IMR-90 (cell line): ENCODE data around the gene FRMD4B. TPM values are rescaled to one million over a fixed set of nuclear protein-coding genes. Genes with fewer than 3 reads are reported as not detected.

Experiments used
- ATAC-seq: fragments of 200-7000 bp; cut with Tn5 transposase; 2 replicates; pipeline ENCODE4 v1.9.1; 2020; ENCODE audit warnings: low read depth, mild to moderate bottlenecking, moderate library complexity
- BruUV-seq: library from RNA; stranded (reverse); fragments of 400-500 nt; replicated peaks from 2 replicates; lab custom pipeline; 2021; lab: Mats Ljungman, UMichigan
- CTCF ChIA-PET: fragments of 300-600 bp; formaldehyde crosslinking; extraction: SDS; loops from one replicate; lab custom pipeline; 2021; ENCODE audit warnings: antibody characterized with exemption; lab: Yijun Ruan, JAX
- POLR2A ChIA-PET: fragments of 300-600 bp; sonication (Branson Sonifier 250); formaldehyde crosslinking; loops from one replicate; lab custom pipeline; 2022; ENCODE audit warnings: antibody characterized with exemption; ENCODE audit not compliant: unreplicated experiment; lab: Charles Lee
- DNase-seq: peaks from one replicate; pipeline ENCODE4 v3.0.0; 2013
- H2AFZ ChIP-seq: replicated peaks from 2 replicates; pipeline ENCODE3; 2013; ENCODE audit warnings: low read length, mild to moderate bottlenecking; ENCODE audit not compliant: poor library complexity
- H2AK5ac ChIP-seq: 2 replicates; pipeline ENCODE4 v1.6.1; 2013; ENCODE audit warnings: low read depth, low read length, inconsistent platforms
- H2AK9ac ChIP-seq: replicated peaks from 2 replicates; pipeline ENCODE3; 2013; ENCODE audit warnings: mild to moderate bottlenecking, low read depth, low read length, moderate library complexity; ENCODE audit not compliant: poor library complexity
- H2BK120ac ChIP-seq: 2 replicates; pipeline ENCODE4 v1.6.1; 2013; ENCODE audit warnings: low read depth, low read length, inconsistent platforms
- H2BK15ac ChIP-seq: 3 replicates; pipeline ENCODE4 v1.6.1; 2013; ENCODE audit warnings: low read depth, low read length, inconsistent platforms
- H2BK20ac ChIP-seq: 2 replicates; pipeline ENCODE4 v1.6.1; 2013; ENCODE audit warnings: low read depth, mild to moderate bottlenecking, inconsistent platforms, low read length, moderate library complexity
- H2BK5ac ChIP-seq: 2 replicates; pipeline ENCODE4 v1.6.1; 2013; ENCODE audit warnings: mild to moderate bottlenecking, low read depth, low read length, inconsistent platforms; ENCODE audit not compliant: poor library complexity, severe bottlenecking
- H3K14ac ChIP-seq: replicated peaks from 2 replicates; pipeline ENCODE4 v1.6.1; 2013; ENCODE audit warnings: low read depth, low read length, inconsistent platforms
- H3K18ac ChIP-seq: 2 replicates; pipeline ENCODE4 v1.6.1; 2013; ENCODE audit warnings: low read depth, low read length, control low read depth
- H3K23ac ChIP-seq: 2 replicates; pipeline ENCODE4 v1.6.1; 2013; ENCODE audit warnings: low read depth, low read length, inconsistent platforms
- H3K27ac ChIP-seq: 2 replicates; pipeline ENCODE4 v1.5.1; 2013; ENCODE audit warnings: mild to moderate bottlenecking, control low read depth, low read length; ENCODE audit not compliant: insufficient read depth
- H3K27me3 ChIP-seq: 2 replicates; pipeline ENCODE4 v1.6.1; 2013; ENCODE audit warnings: low read length; ENCODE audit not compliant: control insufficient read depth, insufficient read depth
- H3K36me3 ChIP-seq: 2 replicates; pipeline ENCODE4 v1.6.1; 2013; ENCODE audit warnings: low read length, mixed read lengths; ENCODE audit not compliant: control insufficient read depth, insufficient read depth
- H3K4ac ChIP-seq: 2 replicates; pipeline ENCODE4 v1.6.1; 2013; ENCODE audit warnings: low read depth, low read length, inconsistent platforms
- H3K4me1 ChIP-seq: 2 replicates; pipeline ENCODE4 v1.6.1; 2013; ENCODE audit warnings: low read length, mixed read lengths; ENCODE audit not compliant: control insufficient read depth, insufficient read depth
- H3K4me2 ChIP-seq: 2 replicates; pipeline ENCODE4 v1.6.1; 2013; ENCODE audit warnings: low read depth, mild to moderate bottlenecking, control low read depth, low read length, moderate library complexity
- H3K4me3 ChIP-seq: 2 replicates; pipeline ENCODE4 v1.5.1; 2013; ENCODE audit warnings: low read depth, mild to moderate bottlenecking, control low read depth, low read length, moderate library complexity; ENCODE audit not compliant: insufficient read depth
- H3K56ac ChIP-seq: 2 replicates; pipeline ENCODE4 v1.6.1; 2013; ENCODE audit warnings: low read length, inconsistent platforms; ENCODE audit not compliant: insufficient read depth; ENCODE audit errors: extremely low read depth
- H3K79me1 ChIP-seq, 2 experiments: 2 replicates each; pipeline ENCODE4 v1.6.1; 2013; ENCODE audit warnings: low read length in 2 of 2, inconsistent platforms in 1 of 2, low read depth in 1 of 2
- H3K9ac ChIP-seq: 2 replicates; pipeline ENCODE4 v1.6.1; 2013; ENCODE audit warnings: low read depth, low read length, control low read depth
- H3K9me1 ChIP-seq: 2 replicates; pipeline ENCODE4 v1.6.1; 2013; ENCODE audit warnings: low read length, inconsistent platforms; ENCODE audit not compliant: insufficient read depth
- H3K9me3 ChIP-seq: 2 replicates; pipeline ENCODE4 v1.6.1; 2013; ENCODE audit warnings: low read length; ENCODE audit not compliant: control insufficient read depth, insufficient read depth
- H4K20me1 ChIP-seq: 2 replicates; pipeline ENCODE4 v1.6.1; 2013; ENCODE audit warnings: low read length, inconsistent platforms; ENCODE audit not compliant: insufficient read depth
- H4K5ac ChIP-seq: 2 replicates; pipeline ENCODE4 v1.6.1; 2013; ENCODE audit warnings: mild to moderate bottlenecking, low read depth, low read length, control low read depth
- H4K8ac ChIP-seq, 2 experiments: 2 replicates each; pipeline ENCODE4 v1.6.1; 2013; ENCODE audit warnings: low read depth in 2 of 2, low read length in 2 of 2, control low read depth in 1 of 2, inconsistent platforms in 1 of 2
- H4K91ac ChIP-seq: 2 replicates; pipeline ENCODE4 v1.6.1; 2013; ENCODE audit warnings: low read depth, low read length, inconsistent platforms; ENCODE audit not compliant: insufficient read depth
- CEBPB ChIP-seq: IDR thresholded peaks from 2 replicates; pipeline ENCODE4 v1.6.1; 2012; ENCODE audit warnings: low read depth, low read length, improper control_type of control experiment
- CHD1 ChIP-seq: IDR thresholded peaks from 2 replicates; pipeline ENCODE4 v1.6.1; 2012; ENCODE audit warnings: low read depth, low read length, improper control_type of control experiment
- FOS ChIP-seq: fragments of 150-350 bp; IDR thresholded peaks from 2 replicates; pipeline ENCODE4 v1.6.1; 2016; ENCODE audit warnings: low read depth, low read length
- MAFK ChIP-seq: IDR thresholded peaks from 2 replicates; pipeline ENCODE4 v1.6.1; 2012; ENCODE audit warnings: low read depth, low read length, improper control_type of control experiment
- MAZ ChIP-seq: IDR thresholded peaks from 2 replicates; pipeline ENCODE4 v1.6.1; 2012; ENCODE audit warnings: low read depth, mild to moderate bottlenecking, low read length, improper control_type of control experiment, moderate library complexity, borderline replicate concordance
- MXI1 ChIP-seq: IDR thresholded peaks from 2 replicates; pipeline ENCODE4 v1.6.1; 2012; ENCODE audit warnings: low read depth, mild to moderate bottlenecking, low read length, moderate library complexity, borderline replicate concordance
- NFE2L2 ChIP-seq: fragments of 150-350 bp; IDR thresholded peaks from 2 replicates; pipeline ENCODE4 v1.6.1; 2016; ENCODE audit warnings: low read depth, mild to moderate bottlenecking, low read length
- POLR2A ChIP-seq: IDR thresholded peaks from 2 replicates; pipeline ENCODE4 v1.6.1; 2012; ENCODE audit warnings: mild to moderate bottlenecking, low read depth, low read length
- RAD21 ChIP-seq: IDR thresholded peaks from 2 replicates; pipeline ENCODE4 v1.6.1; 2012; ENCODE audit warnings: low read length, improper control_type of control experiment
- RCOR1 ChIP-seq: IDR thresholded peaks from 2 replicates; pipeline ENCODE4 v1.6.1; 2012; ENCODE audit warnings: mild to moderate bottlenecking, low read length, improper control_type of control experiment; ENCODE audit not compliant: insufficient replicate concordance
- SMC3 ChIP-seq: fragments of 150-350 bp; IDR thresholded peaks from 2 replicates; pipeline ENCODE4 v1.6.1; 2016; ENCODE audit warnings: low read depth, mild to moderate bottlenecking, antibody characterized with exemption, low read length, moderate library complexity
- WGBS, 2 experiments: methylation state at CpG; one replicate each; pipeline versions ENCODE4 v1.1.5 to v1.1.7; 2013; ENCODE audit warnings: missing lambda C conversion rate in 2 of 2; ENCODE audit not compliant: insufficient read length in 1 of 2; ENCODE audit errors: extremely low coverage in 2 of 2; 5-methylcytosine and 5-hydroxymethylcytosine counted together
- dilution Hi-C: fragments of 300-500 bp; cut with HindIII; formaldehyde crosslinking; loops from one replicate; pipeline ENCODE4 v1.14.3; 2018; ENCODE audit warnings: low sequenced_read_pairs; ENCODE audit not compliant: unreplicated experiment
- in situ Hi-C: fragments of 300-500 bp; cut with MboI; formaldehyde crosslinking; loops from 3 replicates; pipeline ENCODE4 v1.14.3; 2019; ENCODE audit warnings: low sequenced_read_pairs, inconsistent platforms, mixed read lengths
- intact Hi-C: fragments of 100-400 bp; cut with micrococcal nuclease; formaldehyde crosslinking; loops from 2 replicates; pipeline ENCODE4 v1.10.0; 2022
- polyA plus RNA-seq, 3 experiments: library from polyadenylated mRNA; depleted of rRNA; stranded (reverse); fragments of >200 nt; gene quantifications; 2 replicates each; pipeline ENCODE4 v1.2.3, GENCODE V29; 2012; ENCODE audit warnings: low replicate concordance in 1 of 3
- total RNA-seq: library from RNA; depleted of rRNA; stranded (reverse); fragments of >200 nt; gene quantifications from 2 replicates; pipeline ENCODE4 v1.2.3, GENCODE V29; 2012
- TF ChIP-seq, protein P1 (sequence below): conservative IDR thresholded peaks from 2 replicates; pipeline ENCODE4 v1.5.1; 2012; ENCODE audit warnings: mild to moderate bottlenecking, low read depth, low read length, improper control_type of control experiment
- TF ChIP-seq, protein P2 (sequence below): fragments of 150-350 bp; IDR thresholded peaks from 2 replicates; pipeline ENCODE4 v1.6.1; 2016; ENCODE audit warnings: low read depth, mild to moderate bottlenecking, low read length, moderate library complexity, borderline replicate concordance

The FRMD4B gene
- total and polyA plus RNA-seq, 2 of the 4 experiments (the other 2 are of a cell fraction): 0.14 to 0.36 TPM

DNA sequence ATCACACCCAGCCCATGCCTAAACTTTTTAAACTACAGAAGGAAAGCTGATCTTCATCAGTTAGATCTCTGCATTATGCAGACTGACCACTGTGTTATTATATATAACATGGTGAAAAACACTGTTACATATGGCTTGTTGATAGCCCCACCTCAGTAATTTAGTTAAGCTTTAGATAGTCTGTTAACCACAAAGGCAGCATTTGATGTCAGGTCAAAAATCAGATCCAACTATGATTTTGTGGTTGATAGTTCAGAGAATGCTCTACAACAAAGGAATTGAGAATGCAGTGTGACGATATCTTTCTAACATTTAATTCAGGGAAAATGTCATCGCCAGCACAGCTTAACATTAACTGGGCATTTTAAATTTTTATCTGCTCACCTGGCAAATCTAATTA lies 225.8 kb downstream of the FRMD4B start:
- POLR2A ChIA-PET: no interaction called here

More for the DNA sequence above, 225.8 kb downstream of the FRMD4B start:
- no peak overlapping the region for H3K14ac ChIP-seq
- no TSS peak for BruUV-seq
- no peaks in the 10 kb centered on the region for H3K4me1 ChIP-seq
- H3K4me3 ChIP-seq: no peak overlapping the region
- H3K27ac ChIP-seq: no peak overlapping the region
- no peak overlapping the region for H3K4me2 ChIP-seq
- H4K91ac ChIP-seq: no peak overlapping the region
- no peak overlapping the region for H3K9ac ChIP-seq
- DNase-seq (no peak), ATAC-seq (no peak)
- H3K18ac ChIP-seq: no peak overlapping the region
- H3K4ac ChIP-seq: no peak overlapping the region
- H4K8ac ChIP-seq: no peak overlapping the region
- H3K23ac ChIP-seq: no peak overlapping the region
- no peak overlapping the region for H3K56ac ChIP-seq
- H3K9me1 ChIP-seq: no peaks in the 10 kb centered on the region
- H2BK15ac ChIP-seq: no peak overlapping the region
- CTCF ChIA-PET: interaction anchor here (0.7 kb wide), 1 partner anchor 19 kb away, joined by 3 read pairs; no protein-coding TSS in a partner anchor
- H2BK120ac ChIP-seq: no peak overlapping the region
- no peak overlapping the region for H2AFZ ChIP-seq
- no peak overlapping the region for H2BK20ac ChIP-seq
- no peak overlapping the region for H2BK5ac ChIP-seq
- no peaks in the 10 kb centered on the region for H4K20me1 ChIP-seq
- dilution Hi-C loops (no loop called here), in situ Hi-C loops (loop anchor here (10.0 to 25.0 kb wide), 2 partner anchors 285 to 802 kb away; no protein-coding TSS in a partner anchor), intact Hi-C loops (loop anchor here (2.0 kb wide), 1 partner anchor 791 kb away; no protein-coding TSS in a partner anchor)
- no peaks in the 10 kb centered on the region for H3K36me3 ChIP-seq
- H2AK5ac ChIP-seq: no peak overlapping the region
- no peak overlapping the region for H4K5ac ChIP-seq
- H3K79me1 ChIP-seq: no peaks in the 10 kb centered on the region
- H2AK9ac ChIP-seq: no peak overlapping the region
- WGBS, 2 experiments: 67% methylated on average over 1 of the region's 2 CpGs; no CpG with 5 or more reads in 1 of the 2 experiments
- H3K27me3 ChIP-seq: peaks cover 22% of the 10 kb centered on the region
- no peaks in the 10 kb centered on the region for H3K9me3 ChIP-seq
- TF ChIP-seq FOS: no peak
- TF ChIP-seq, protein P1, sequence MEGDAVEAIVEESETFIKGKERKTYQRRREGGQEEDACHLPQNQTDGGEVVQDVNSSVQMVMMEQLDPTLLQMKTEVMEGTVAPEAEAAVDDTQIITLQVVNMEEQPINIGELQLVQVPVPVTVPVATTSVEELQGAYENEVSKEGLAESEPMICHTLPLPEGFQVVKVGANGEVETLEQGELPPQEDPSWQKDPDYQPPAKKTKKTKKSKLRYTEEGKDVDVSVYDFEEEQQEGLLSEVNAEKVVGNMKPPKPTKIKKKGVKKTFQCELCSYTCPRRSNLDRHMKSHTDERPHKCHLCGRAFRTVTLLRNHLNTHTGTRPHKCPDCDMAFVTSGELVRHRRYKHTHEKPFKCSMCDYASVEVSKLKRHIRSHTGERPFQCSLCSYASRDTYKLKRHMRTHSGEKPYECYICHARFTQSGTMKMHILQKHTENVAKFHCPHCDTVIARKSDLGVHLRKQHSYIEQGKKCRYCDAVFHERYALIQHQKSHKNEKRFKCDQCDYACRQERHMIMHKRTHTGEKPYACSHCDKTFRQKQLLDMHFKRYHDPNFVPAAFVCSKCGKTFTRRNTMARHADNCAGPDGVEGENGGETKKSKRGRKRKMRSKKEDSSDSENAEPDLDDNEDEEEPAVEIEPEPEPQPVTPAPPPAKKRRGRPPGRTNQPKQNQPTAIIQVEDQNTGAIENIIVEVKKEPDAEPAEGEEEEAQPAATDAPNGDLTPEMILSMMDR: no peak
- TF ChIP-seq POLR2A: no peak
- no peak for TF ChIP-seq CHD1
- no peak for TF ChIP-seq SMC3
- no peak for TF ChIP-seq CEBPB
- TF ChIP-seq, protein P2, sequence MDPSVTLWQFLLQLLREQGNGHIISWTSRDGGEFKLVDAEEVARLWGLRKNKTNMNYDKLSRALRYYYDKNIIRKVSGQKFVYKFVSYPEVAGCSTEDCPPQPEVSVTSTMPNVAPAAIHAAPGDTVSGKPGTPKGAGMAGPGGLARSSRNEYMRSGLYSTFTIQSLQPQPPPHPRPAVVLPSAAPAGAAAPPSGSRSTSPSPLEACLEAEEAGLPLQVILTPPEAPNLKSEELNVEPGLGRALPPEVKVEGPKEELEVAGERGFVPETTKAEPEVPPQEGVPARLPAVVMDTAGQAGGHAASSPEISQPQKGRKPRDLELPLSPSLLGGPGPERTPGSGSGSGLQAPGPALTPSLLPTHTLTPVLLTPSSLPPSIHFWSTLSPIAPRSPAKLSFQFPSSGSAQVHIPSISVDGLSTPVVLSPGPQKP: no peak
- no peak for TF ChIP-seq MXI1
- no peak for TF ChIP-seq RCOR1
- TF ChIP-seq MAFK: no peak
- no peak for TF ChIP-seq MAZ
- TF ChIP-seq NFE2L2: no peak
- no peak for TF ChIP-seq RAD21
